Measurements from ENCODE around the gene OR10G6. TPM values are rescaled to one million over a fixed set of nuclear protein-coding genes. Genes with fewer than 3 reads are reported as not detected.

OR10G6 gene
- total RNA-seq, 2 donors from 2014 or later: not detected

GRCh38 chr11:123976770-123977560 lies 18.0 kb downstream of the OR10G6 start:
- no peak for TF ChIP-seq CTCF (conservative IDR thresholded peaks at IDR 0.05)
- Histone ChIP-seq H3K9ac (ENCODE audit: extremely low read depth, low read length, poor library complexity, severe bottlenecking) (no peak overlapping the region), H3K36me3 (ENCODE audit: control insufficient read depth, insufficient read depth, low read length) (no peaks in the 10 kb centered on the region), H3K4me3 (ENCODE audit: low read length) (no peak overlapping the region), H3K9me3 (ENCODE audit: control insufficient read depth, low read length) (no peaks in the 10 kb centered on the region), H3K4me1 (ENCODE audit: control insufficient read depth, insufficient read depth, low read length) (no peaks in the 10 kb centered on the region), H3K27ac (ENCODE audit: low read depth, low read length) (no peak overlapping the region), H3K27me3 (ENCODE audit: control insufficient read depth, insufficient read depth, low read length, poor library complexity, severe bottlenecking) (no peaks in the 10 kb centered on the region)
- Mint-ChIP-seq H3K36me3 (ENCODE audit: low read depth) (no peaks in the 10 kb centered on the region), H3K4me1 (peaks cover 15% of the 10 kb centered on the region), H3K4me3 (no peak overlapping the region), H3K27ac (no peak overlapping the region), H3K27me3 (ENCODE audit: insufficient read depth) (no peaks in the 10 kb centered on the region), H3K9me3 (peaks cover 7% of the 10 kb centered on the region)
- DNase-seq: no peak
- WGBS, 2 experiments (ENCODE audit: insufficient coverage in 1 of 2, insufficient read length in 1 of 2): 91 to 94% methylated on average over 11 to 18 of the region's 18 CpGs

GRCh38 chr11:123973816-123974215 lies 21.1 kb downstream of the OR10G6 start:
- WGBS, 2 experiments (ENCODE audit: insufficient coverage in 1 of 2, insufficient read length in 1 of 2): 67 to 97% methylated on average over 1 of the region's 1 CpG
- peaks cover 5% of the 10 kb centered on the region for H3K9me3 Mint-ChIP-seq
- no peaks in the 10 kb centered on the region for H3K4me1 ChIP-seq (ENCODE audit: control insufficient read depth, insufficient read depth, low read length)
- H3K4me3 ChIP-seq (ENCODE audit: low read length): no peak overlapping the region
- no peak overlapping the region for H3K27ac ChIP-seq (ENCODE audit: low read depth, low read length)
- H3K4me1 Mint-ChIP-seq: no peaks in the 10 kb centered on the region
- no peak overlapping the region for H3K27ac Mint-ChIP-seq
- H3K36me3 ChIP-seq (ENCODE audit: control insufficient read depth, insufficient read depth, low read length): no peaks in the 10 kb centered on the region
- H3K27me3 Mint-ChIP-seq (ENCODE audit: insufficient read depth): no peaks in the 10 kb centered on the region
- no peak for DNase-seq
- H3K36me3 Mint-ChIP-seq (ENCODE audit: low read depth): no peaks in the 10 kb centered on the region
- no peaks in the 10 kb centered on the region for H3K27me3 ChIP-seq (ENCODE audit: control insufficient read depth, insufficient read depth, low read length, poor library complexity, severe bottlenecking)
- no peak for TF ChIP-seq CTCF (conservative IDR thresholded peaks at IDR 0.05)
- no peak overlapping the region for H3K4me3 Mint-ChIP-seq
- H3K9ac ChIP-seq (ENCODE audit: extremely low read depth, low read length, poor library complexity, severe bottlenecking): no peak overlapping the region
- no peaks in the 10 kb centered on the region for H3K9me3 ChIP-seq (ENCODE audit: control insufficient read depth, low read length)

GRCh38 chr11:123956752-123957151 lies 38.2 kb downstream of the OR10G6 start:
- no peak overlapping the region for H3K27ac ChIP-seq (ENCODE audit: low read depth, low read length)
- H3K27me3 ChIP-seq (ENCODE audit: control insufficient read depth, insufficient read depth, low read length, poor library complexity, severe bottlenecking): no peaks in the 10 kb centered on the region
- H3K9ac ChIP-seq (ENCODE audit: extremely low read depth, low read length, poor library complexity, severe bottlenecking): no peak overlapping the region
- H3K4me1 ChIP-seq (ENCODE audit: control insufficient read depth, insufficient read depth, low read length): no peaks in the 10 kb centered on the region
- H3K36me3 ChIP-seq (ENCODE audit: control insufficient read depth, insufficient read depth, low read length): no peaks in the 10 kb centered on the region
- Mint-ChIP-seq H3K9me3 (peaks cover 28% of the 10 kb centered on the region), H3K4me3 (no peak overlapping the region), H3K27me3 (ENCODE audit: insufficient read depth) (no peaks in the 10 kb centered on the region), H3K36me3 (ENCODE audit: low read depth) (no peaks in the 10 kb centered on the region), H3K4me1 (peaks cover 8% of the 10 kb centered on the region), H3K27ac (no peak overlapping the region)
- peaks cover 10% of the 10 kb centered on the region for H3K9me3 ChIP-seq (ENCODE audit: control insufficient read depth, low read length)
- H3K4me3 ChIP-seq (ENCODE audit: low read length): no peak overlapping the region
- DNase-seq: no peak
- no peak for TF ChIP-seq CTCF (conservative IDR thresholded peaks at IDR 0.05)
